ENCODE data around the gene NUP210.

The NUP210 gene

DNA sequence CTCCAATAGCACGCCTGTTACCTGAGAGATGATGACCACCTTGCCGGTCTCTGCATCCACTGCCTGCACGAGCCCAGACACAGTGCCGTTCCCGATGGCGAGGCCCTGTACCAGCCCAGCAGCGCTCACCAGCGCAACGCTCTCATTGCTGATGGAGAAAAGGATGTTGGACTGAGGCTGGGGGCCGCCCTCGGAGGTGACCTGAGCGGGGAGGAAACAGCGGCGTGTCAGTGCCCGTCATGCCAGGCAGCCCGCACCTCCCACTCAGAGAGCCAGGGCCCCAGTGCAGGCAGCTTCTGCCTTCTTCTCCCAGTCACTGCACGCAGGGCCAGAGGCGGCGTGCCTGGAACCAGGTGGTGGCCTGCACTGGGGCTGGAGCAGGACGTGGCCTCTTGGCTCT, 80.3 kb downstream of the NUP210 start:
- no peak overlapping the region for H3K9ac ChIP-seq (ENCODE audit: low read depth, low read length)

GRCh38 chr3:13338996-13339395, 81.1 kb downstream of the NUP210 start:
- peaks cover 94% of the 10 kb centered on the region for H3K36me3 ChIP-seq (ENCODE audit: insufficient read depth, low read length)
- peaks cover 8% of the 10 kb centered on the region; the same call in 1 of the 2 replicates for H3K79me2 ChIP-seq (ENCODE audit: insufficient read depth, low read length)

More for the DNA sequence above, 80.3 kb downstream of the NUP210 start:
- Histone ChIP-seq H2AFZ (ENCODE audit: low read depth, low read length) (no peak overlapping the region), H3K27me3 (ENCODE audit: insufficient read depth, low read length, poor library complexity) (no peaks in the 10 kb centered on the region), H4K20me1 (ENCODE audit: insufficient read depth, low read length) (no peaks in the 10 kb centered on the region), H3K36me3 (ENCODE audit: insufficient read depth, low read length) (peaks cover 89% of the 10 kb centered on the region), H3K4me2 (ENCODE audit: insufficient read depth, low read length) (no peak overlapping the region), H3K9me3 (ENCODE audit: insufficient read depth, low read length, severe bottlenecking) (no peaks in the 10 kb centered on the region), H3K4me1 (ENCODE audit: insufficient read depth, low read length) (peaks cover 26% of the 10 kb centered on the region), H3K79me2 (ENCODE audit: insufficient read depth, low read length) (peaks cover 8% of the 10 kb centered on the region; the same call in 1 of the 2 replicates), H3K4me3 (ENCODE audit: low read depth in 1 of 2, low read length in 2 of 2) (no peak overlapping the region), H3K27ac (ENCODE audit: low read length) (peak overlapping the region; percentile 98; the same call in 1 of the 2 replicates)
- no peak for ATAC-seq (ENCODE audit: insufficient read depth, low read depth)
- no peak for DNase-seq
- TF ChIP-seq CTCF (IDR thresholded peaks at IDR 0.05; ENCODE audit: borderline replicate concordance, extremely low read depth, low read length, poor library complexity, severe bottlenecking) (no peak), EZH2 (IDR thresholded peaks at IDR 0.05; ENCODE audit: borderline replicate concordance, low read depth, low read length, severe bottlenecking) (no peak)

DNA sequence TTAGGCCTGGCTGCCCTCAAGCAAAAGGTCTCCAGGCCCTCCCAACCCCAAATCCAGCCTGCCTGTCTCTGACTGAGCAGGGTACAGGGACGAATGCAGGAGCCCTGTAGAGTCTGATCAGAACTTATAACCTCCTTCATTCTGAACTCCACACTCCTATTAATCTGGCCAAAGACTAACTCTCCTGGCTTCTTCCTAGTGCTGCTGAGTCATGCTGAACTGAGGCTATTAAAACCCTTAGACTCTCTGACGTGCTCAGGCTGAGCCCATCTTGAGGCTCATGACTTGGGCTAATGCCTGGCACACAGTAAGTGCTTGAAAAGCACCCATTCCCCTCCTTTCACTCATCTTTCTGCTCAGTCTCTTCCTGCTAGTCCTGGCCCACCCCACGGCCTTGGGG, 81.9 kb downstream of the NUP210 start:
- Histone ChIP-seq H2AFZ (ENCODE audit: low read depth, low read length) (no peak overlapping the region), H3K4me1 (ENCODE audit: insufficient read depth, low read length) (peaks cover 10% of the 10 kb centered on the region), H3K4me2 (ENCODE audit: insufficient read depth, low read length) (no peak overlapping the region), H3K27me3 (ENCODE audit: insufficient read depth, low read length, poor library complexity) (no peaks in the 10 kb centered on the region), H3K79me2 (ENCODE audit: insufficient read depth, low read length) (peaks cover 8% of the 10 kb centered on the region; the same call in 1 of the 2 replicates), H3K36me3 (ENCODE audit: insufficient read depth, low read length) (peaks cover 100% of the 10 kb centered on the region), H3K27ac (ENCODE audit: low read length) (peak overlapping the region; percentile 98), H4K20me1 (ENCODE audit: insufficient read depth, low read length) (no peaks in the 10 kb centered on the region), H3K9me3 (ENCODE audit: insufficient read depth, low read length, severe bottlenecking) (no peaks in the 10 kb centered on the region), H3K9ac (ENCODE audit: low read depth, low read length) (no peak overlapping the region), H3K4me3 (ENCODE audit: low read depth in 1 of 2, low read length in 2 of 2) (no peak overlapping the region)
- DNase-seq (no peak), ATAC-seq (ENCODE audit: insufficient read depth, low read depth) (no peak)
- TF ChIP-seq CTCF (IDR thresholded peaks at IDR 0.05; ENCODE audit: borderline replicate concordance, extremely low read depth, low read length, poor library complexity, severe bottlenecking) (no peak), EZH2 (IDR thresholded peaks at IDR 0.05; ENCODE audit: borderline replicate concordance, low read depth, low read length, severe bottlenecking) (no peak)

More at GRCh38 chr3:13338996-13339395, 81.1 kb downstream of the NUP210 start:
- Histone ChIP-seq H3K27me3 (ENCODE audit: insufficient read depth, low read length, poor library complexity) (no peaks in the 10 kb centered on the region), H3K9ac (ENCODE audit: low read depth, low read length) (no peak overlapping the region), H3K9me3 (ENCODE audit: insufficient read depth, low read length, severe bottlenecking) (no peaks in the 10 kb centered on the region), H3K4me3 (ENCODE audit: low read depth in 1 of 2, low read length in 2 of 2) (no peak overlapping the region), H4K20me1 (ENCODE audit: insufficient read depth, low read length) (no peaks in the 10 kb centered on the region), H3K27ac (ENCODE audit: low read length) (peak overlapping the region; percentile 98), H2AFZ (ENCODE audit: low read depth, low read length) (no peak overlapping the region), H3K4me1 (ENCODE audit: insufficient read depth, low read length) (peaks cover 18% of the 10 kb centered on the region), H3K4me2 (ENCODE audit: insufficient read depth, low read length) (no peak overlapping the region)
- ATAC-seq (ENCODE audit: insufficient read depth, low read depth) (no peak), DNase-seq (no peak)
- TF ChIP-seq CTCF (IDR thresholded peaks at IDR 0.05; ENCODE audit: borderline replicate concordance, extremely low read depth, low read length, poor library complexity, severe bottlenecking) (peak; percentile 41), EZH2 (IDR thresholded peaks at IDR 0.05; ENCODE audit: borderline replicate concordance, low read depth, low read length, severe bottlenecking) (no peak)
